ENCODE results near the gene DRAM1.

DRAM1 gene

DNA sequence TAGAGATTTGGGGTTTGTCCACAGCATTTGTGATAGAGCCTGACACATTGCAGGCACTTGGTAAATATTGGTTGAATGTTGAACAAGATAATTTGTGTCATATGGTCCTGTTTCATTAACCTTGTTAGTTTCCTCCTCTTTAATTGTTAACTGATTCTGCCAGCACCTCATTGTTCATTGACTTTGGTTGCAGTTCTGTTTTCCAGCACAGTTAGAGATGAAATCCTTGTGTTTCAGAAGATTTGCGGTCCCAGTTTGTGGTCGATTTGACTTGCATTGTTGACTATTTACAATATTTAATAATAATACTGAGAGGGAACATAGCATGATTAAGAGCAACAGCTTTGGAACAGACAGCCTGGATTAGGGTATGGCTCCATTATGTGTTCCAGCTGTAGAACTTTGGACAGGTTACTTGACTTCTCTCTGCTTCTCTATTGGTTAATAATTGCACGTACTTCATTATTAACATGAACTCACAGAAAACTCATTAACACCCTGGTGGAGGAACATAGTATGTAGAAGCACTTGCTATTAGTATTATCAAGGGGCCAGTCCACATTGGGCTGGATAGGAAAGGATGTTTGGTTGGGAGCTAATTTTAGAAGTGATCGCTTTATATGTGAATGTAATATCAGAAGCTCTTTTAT, 8.7 kb downstream of the DRAM1 start:
- DNase-seq (ENCODE audit: low read depth), result no peak
- no peak overlapping the region for H3K4me3 ChIP-seq (ENCODE audit: low read length)
- TF ChIP-seq, protein P1, sequence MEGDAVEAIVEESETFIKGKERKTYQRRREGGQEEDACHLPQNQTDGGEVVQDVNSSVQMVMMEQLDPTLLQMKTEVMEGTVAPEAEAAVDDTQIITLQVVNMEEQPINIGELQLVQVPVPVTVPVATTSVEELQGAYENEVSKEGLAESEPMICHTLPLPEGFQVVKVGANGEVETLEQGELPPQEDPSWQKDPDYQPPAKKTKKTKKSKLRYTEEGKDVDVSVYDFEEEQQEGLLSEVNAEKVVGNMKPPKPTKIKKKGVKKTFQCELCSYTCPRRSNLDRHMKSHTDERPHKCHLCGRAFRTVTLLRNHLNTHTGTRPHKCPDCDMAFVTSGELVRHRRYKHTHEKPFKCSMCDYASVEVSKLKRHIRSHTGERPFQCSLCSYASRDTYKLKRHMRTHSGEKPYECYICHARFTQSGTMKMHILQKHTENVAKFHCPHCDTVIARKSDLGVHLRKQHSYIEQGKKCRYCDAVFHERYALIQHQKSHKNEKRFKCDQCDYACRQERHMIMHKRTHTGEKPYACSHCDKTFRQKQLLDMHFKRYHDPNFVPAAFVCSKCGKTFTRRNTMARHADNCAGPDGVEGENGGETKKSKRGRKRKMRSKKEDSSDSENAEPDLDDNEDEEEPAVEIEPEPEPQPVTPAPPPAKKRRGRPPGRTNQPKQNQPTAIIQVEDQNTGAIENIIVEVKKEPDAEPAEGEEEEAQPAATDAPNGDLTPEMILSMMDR (conservative IDR thresholded peaks at IDR 0.05; ENCODE audit: low read length), result no peak

- TF ChIP-seq, protein P1 (conservative IDR thresholded peaks at IDR 0.05; ENCODE audit: low read length), result no peak
- no peak for DNase-seq (ENCODE audit: low read depth)
- H3K4me3 ChIP-seq (ENCODE audit: low read length), result no peak overlapping the region
Observed at GRCh38 chr12:101889211-101889752, 11.9 kb downstream of the DRAM1 start.

GRCh38 chr12:101891462-101891971, 14.1 kb downstream of the DRAM1 start:
- H3K4me3 ChIP-seq (ENCODE audit: low read length), result no peak overlapping the region
- peak; percentile 89 for DNase-seq (ENCODE audit: low read depth)
- TF ChIP-seq, protein P1 (conservative IDR thresholded peaks at IDR 0.05; ENCODE audit: low read length), result no peak

DNA sequence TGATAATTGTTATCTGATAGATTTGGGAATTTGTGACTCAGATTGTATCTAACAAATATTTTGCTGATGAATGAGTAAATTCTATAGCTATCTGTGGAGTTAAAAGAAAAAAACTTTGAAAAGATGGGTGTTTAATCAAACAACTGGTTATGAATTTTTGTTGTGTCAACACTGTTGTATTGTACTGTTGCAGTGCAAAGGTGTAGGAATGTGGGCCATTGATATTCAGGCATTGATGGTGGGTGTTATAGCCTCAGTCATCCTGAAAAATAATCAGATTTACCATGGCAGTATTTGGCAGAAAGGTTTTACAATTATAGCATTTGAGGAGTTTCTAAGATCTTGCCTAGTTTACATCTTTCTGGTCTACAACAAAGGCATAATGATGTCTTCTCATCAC, 15.4 kb downstream of the DRAM1 start:
- TF ChIP-seq, protein P1 (conservative IDR thresholded peaks at IDR 0.05; ENCODE audit: low read length), result no peak

DNA sequence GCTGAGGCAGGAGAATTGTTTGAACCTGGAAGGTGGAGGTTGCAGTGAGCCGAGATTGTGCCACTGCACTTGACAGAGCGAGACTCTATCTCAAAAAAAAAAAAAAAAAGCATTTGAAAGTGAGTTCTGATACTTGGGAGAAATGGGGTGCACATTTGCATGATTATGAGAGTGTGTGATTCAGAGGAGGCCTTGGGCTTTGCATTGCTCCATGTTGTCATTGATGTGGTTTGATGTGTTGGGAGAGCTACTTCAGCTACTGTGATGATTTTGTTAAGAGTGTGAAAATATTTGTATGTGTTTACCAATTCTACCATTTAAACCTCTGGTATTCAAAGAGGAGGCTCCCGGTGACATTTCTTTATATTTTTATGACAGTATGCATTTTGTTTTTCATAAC, 24.4 kb downstream of the DRAM1 start:
- TF ChIP-seq, protein P1 (conservative IDR thresholded peaks at IDR 0.05; ENCODE audit: low read length), result no peak
- no peak for DNase-seq (ENCODE audit: low read depth)
- H3K4me3 ChIP-seq (ENCODE audit: low read length), result no peak overlapping the region

More for the DNA sequence above, 15.4 kb downstream of the DRAM1 start:
- DNase-seq (ENCODE audit: low read depth), result no peak
- H3K4me3 ChIP-seq (ENCODE audit: low read length), result no peak overlapping the region

DNA sequence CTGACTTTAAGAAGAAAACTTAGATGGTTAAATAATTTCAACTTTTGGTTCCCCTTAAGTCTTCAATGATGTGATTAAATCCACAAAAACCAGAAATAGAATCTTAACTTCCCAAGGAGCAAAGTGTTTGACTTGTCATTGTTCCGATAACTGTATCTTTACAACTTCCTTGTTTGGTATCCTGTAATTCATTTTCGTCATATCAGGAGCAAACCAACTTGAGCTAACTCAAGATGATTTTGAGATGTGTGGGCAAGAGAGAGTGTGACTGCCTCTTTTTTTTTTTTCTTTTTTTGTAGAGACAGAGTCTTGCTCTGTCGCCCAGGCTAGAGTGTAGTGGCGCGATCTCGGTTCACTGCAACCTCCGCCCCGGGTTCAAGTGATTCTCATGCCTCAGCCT, 25.3 kb downstream of the DRAM1 start:
- no peak overlapping the region for H3K4me3 ChIP-seq (ENCODE audit: low read length)
- TF ChIP-seq, protein P1 (conservative IDR thresholded peaks at IDR 0.05; ENCODE audit: low read length), result no peak
- DNase-seq (ENCODE audit: low read depth), result no peak

DNA sequence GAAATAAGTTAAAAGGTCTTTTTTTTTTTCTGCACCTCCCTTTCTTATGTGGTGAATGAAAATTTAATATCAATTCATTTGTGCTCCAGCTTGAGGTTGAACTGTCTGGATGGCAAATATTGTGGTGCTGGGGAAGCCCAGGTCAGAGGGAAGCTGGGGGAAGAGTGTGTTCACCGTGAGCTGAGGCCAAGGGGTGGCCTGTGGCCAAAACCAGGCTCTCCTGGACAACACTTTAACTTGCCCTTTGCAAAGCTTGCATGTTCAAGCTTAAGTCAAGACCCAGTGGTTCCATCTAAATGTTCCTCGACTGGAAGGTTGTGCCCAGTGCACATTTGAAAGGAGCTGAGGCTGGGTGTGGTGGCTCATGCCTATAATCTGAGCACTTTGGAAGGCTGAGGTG, 28.8 kb downstream of the DRAM1 start:
- TF ChIP-seq, protein P1 (conservative IDR thresholded peaks at IDR 0.05; ENCODE audit: low read length), result no peak
- H3K4me3 ChIP-seq (ENCODE audit: low read length), result no peak overlapping the region
- no peak for DNase-seq (ENCODE audit: low read depth)
